Stimulated activated CD8-positive, alpha-beta memory T cell treated with anti-CD3 and anti-CD28 coated beads, Interleukin-15, amount 100 ng/mL, for 4 hours (primary cell): ENCODE results near the gene NCAPG.

ENCODE experiments used
- DNase-seq, 2 donors: peaks; one replicate each; pipeline ENCODE4 v3.0.0-alpha.2; 2020; ENCODE audit warnings: low read depth in 2 of 2

Gene NCAPG, protein sequence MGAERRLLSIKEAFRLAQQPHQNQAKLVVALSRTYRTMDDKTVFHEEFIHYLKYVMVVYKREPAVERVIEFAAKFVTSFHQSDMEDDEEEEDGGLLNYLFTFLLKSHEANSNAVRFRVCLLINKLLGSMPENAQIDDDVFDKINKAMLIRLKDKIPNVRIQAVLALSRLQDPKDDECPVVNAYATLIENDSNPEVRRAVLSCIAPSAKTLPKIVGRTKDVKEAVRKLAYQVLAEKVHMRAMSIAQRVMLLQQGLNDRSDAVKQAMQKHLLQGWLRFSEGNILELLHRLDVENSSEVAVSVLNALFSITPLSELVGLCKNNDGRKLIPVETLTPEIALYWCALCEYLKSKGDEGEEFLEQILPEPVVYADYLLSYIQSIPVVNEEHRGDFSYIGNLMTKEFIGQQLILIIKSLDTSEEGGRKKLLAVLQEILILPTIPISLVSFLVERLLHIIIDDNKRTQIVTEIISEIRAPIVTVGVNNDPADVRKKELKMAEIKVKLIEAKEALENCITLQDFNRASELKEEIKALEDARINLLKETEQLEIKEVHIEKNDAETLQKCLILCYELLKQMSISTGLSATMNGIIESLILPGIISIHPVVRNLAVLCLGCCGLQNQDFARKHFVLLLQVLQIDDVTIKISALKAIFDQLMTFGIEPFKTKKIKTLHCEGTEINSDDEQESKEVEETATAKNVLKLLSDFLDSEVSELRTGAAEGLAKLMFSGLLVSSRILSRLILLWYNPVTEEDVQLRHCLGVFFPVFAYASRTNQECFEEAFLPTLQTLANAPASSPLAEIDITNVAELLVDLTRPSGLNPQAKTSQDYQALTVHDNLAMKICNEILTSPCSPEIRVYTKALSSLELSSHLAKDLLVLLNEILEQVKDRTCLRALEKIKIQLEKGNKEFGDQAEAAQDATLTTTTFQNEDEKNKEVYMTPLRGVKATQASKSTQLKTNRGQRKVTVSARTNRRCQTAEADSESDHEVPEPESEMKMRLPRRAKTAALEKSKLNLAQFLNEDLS

GRCh38 chr4:17810260-17811077, at the start of gene NCAPG, which contains the start of gene DCAF16:
Gene NCAPG, plus strand, starts transcription at chr4:17810979. Its CDS starts 99 bp downstream, at chr4:17811078.
Gene DCAF16, minus strand, starts transcription at chr4:17810757. Its CDS starts 6,616 bp downstream, at chr4:17804141.
- DNase-seq: peak; percentile 99

DNA sequence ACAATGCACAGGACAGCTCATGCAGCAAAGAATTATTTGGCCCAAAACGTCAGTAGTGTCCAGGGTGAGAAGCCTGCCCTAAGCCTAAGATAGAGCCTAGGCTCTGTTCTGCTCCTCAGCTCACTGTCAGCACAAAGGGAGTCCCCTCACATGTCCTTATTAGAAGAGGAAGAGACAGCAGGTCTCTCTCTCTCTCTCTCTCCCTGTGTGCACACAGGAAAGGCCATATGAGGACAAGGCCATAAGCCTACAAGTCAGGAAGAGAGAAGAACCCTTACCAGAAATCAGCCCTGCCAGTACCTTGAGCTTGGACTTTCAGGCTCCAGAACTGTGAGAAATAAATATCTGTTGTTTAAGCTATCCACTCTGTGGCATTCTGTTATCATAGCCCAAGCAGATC, 49.7 kb upstream of the NCAPG start:
- no peak for DNase-seq

DNA sequence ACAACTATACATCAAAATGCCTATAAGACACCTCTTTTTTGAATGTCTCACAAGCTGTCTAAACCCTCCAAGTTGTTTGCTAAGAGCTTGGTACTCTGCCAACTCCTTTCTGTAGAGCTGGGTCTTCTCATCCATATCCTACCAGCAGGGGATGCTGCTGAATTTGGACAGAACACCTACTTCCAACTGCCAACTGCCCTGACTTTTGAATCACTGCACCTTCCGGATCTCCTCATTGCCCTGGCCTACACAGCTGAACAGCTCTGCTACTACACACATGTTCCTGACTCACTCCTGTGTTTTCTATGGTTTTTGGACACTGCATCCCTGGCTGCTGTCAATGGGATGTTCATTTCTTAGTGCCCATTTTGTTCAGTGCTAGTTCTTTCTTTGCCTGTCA, 48.1 kb upstream of the NCAPG start:
- no peak for DNase-seq

DNA sequence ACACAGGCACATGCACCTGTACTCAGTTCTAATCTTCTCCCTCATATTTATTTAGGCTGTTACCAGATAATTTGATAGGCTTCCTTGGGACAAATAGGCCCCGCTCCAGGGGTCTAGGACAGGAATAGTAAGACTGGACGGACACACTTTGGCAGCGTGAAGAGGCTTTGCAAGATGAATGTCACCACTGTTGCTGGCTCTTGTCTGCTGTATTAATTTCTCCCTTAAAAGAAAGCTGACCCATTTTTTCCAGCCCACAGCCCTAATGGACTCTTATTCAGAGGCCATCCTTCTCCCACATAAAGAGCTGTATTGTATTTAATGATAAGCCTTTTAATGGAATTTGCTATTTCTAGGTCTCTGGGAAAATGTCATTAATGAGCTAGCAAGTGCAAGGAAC, 47.4 kb upstream of the NCAPG start:
- DNase-seq: no peak

DNA sequence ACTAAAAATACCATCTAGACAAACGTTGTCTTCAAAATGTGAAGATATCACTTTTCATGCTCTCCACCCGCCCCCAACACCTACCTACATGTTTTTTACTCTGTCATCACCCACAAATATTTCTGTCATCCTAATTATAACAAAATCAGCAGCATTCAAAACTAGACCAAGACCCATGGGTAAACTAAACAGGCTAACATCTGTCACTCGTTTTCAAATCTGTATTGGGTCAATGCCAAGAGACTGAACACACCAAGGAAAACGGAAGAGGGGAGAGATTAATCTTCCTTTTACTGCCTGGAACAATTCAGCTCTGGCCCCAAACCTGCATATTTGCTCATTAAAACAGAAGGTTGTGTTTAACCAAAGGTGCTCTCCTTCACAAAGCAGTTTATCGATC, 46.8 kb upstream of the NCAPG start:
- DNase-seq: no peak

GRCh38 chr4:17765514-17766286, 45.1 kb upstream of the NCAPG start:
- no peak for DNase-seq

DNA sequence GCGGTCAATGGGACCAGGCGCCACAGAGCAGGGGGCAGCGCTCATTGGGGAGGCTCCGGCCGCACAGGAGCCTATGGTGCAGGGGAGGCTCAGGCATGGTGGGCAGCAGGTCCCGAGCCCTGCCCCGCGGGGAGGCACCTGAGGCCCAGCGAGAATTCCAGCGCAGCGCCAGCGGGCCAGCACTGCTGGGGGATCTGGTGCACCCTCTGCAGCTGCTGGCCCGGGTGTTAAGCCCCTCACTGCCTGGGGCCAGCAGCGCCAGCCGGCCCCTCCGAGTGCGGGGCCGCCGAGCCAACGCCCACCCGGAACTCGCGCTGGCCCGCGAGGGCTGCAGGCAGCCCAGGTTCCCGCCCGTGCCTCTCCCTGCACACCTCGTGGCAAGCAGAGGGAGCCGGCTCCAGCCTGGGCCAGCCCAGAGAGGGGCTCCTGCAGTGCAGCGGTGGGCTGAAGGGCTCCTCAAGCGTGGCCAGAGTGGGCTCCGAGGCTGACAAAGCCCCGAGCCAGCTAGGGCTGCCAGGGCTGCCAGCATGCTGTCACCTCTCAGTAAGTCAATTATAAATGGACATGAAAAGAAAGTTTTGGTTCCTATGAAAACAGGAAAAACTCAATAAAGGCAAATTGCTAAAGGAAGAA, 43.8 kb upstream of the NCAPG start:
- DNase-seq: no peak

DNA sequence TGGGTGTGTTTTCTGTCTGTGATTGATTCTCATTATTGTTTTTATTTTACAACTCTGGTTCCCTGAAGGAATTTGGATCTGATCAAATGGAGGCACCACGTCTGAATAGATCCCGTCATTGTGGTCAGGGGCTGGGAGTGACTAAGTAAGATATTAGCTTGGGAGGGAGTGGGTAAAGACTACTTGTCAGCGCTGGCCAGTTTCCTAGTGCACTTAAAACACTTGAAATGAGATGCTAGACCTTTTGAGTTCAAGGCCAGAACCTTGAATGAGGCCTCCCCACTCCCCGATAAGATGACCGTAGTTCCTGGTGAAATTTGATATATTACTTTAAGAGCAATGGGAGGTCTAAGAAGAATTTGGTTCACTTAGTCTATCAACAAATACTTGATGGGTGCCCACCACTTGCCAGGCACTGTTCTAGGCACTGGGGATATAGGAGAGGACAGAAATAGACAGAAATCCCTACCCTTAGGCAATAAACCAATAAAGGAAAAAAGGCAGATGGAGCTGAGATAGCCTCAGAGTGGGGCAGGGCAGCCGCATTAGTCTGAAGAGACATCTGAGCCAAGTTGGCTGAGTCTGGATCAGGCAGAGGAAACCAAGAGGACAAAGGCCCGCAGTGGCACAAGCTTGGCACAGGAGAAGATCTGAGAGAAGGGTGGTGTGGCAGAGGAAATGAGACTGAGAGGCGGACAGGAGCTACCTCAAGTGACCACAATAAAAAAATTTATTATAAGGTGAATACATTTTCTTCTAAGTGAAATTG, 41.2 kb upstream of the NCAPG start:
- DNase-seq: no peak

GRCh38 chr4:17770845-17771244, 39.9 kb upstream of the NCAPG start:
- DNase-seq: no peak

GRCh38 chr4:17771284-17771908, 39.4 kb upstream of the NCAPG start:
- no peak for DNase-seq

DNA sequence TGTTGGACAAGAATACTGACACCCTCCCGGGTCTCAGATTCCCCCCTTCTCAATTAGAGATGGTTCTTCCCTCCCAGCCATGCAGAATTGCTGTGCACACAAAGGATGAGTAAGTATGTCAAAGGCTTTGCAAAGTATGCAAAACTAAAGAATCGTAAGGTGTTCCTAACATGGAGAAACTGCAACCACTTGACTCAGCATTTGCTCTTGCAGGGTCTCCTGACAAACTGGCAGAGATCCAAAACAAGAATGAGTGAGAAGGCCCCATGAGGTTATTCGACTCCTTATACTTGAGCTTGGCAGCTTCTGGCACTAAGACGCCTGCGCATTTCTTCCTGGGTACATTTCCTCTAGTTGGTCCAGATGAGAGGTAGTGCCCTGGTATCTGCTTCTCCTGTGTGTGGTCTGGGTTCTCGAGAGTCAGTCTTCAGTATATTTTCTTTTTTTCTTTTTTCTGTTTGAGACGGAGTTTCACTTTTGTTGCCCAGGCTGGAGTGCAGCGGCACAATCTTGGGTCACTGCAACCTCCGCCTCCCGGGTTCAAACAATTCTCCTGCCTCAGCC, 37.6 kb upstream of the NCAPG start:
- no peak for DNase-seq

GRCh38 chr4:17778431-17778830, 32.3 kb upstream of the NCAPG start:
- DNase-seq: no peak

- DNase-seq: no peak
These were observed 30.1 kb upstream of the NCAPG start for GRCh38 chr4:17780501-17781299.

DNA sequence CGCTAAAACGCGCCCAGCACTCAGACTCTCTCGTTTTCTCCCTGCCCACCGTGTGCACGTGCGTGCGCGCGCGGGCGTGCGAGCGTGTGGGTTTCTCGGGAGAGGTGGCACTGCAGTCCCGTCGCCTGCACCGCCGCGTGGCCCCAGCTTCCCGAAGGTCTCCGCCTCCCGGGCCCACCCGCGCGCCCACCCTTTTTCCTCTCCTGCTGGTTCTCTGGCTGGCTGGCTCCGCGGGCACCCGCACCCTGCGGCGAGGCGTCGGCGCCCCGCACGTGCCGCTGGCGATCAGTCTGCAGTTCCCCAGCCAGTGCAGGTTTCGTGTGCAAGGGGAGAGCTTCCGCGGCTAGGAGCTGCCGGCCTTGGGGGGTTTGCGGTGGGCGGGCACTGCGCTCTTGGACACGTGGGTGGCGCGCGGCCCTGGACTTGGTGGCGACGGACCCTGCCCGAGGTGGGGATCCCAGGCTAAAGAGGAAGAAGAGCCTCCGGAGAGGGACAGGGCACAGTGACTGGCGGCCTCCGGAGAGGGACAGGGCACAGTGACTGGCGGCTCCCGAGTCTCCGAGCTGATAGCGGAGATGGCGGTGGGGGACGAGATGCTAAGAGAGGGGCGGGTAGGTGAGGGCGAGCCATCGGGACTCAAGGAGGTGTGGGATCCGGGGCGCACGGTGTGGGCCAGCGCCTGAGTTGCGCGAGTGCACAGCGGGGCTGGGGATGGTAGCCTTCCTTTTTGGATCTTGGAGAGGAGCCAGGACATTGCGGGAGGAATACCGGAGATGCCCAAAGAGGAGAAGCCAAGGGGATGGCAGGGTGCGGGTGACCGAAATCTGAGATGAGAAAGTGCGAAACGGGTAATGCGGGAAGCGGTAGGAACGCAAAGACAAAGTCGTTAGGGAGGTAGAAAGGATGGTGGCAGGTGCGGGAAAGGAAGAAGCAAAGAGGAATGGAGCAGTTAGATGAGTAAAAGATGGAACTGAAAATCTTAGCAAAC, 29.2 kb upstream of the NCAPG start, which contains the start of gene FAM184B:
Gene FAM184B, minus strand, starts transcription at position 322 of the 988 bp plus-strand sequence. CDS start 322 bp downstream, outside the sequence.
- no peak for DNase-seq

GRCh38 chr4:17785858-17786257, 24.9 kb upstream of the NCAPG start:
- no peak for DNase-seq

- DNase-seq: no peak
These were observed 24.2 kb upstream of the NCAPG start for GRCh38 chr4:17786567-17786966.

GRCh38 chr4:17787315-17787714, 23.5 kb upstream of the NCAPG start:
- no peak for DNase-seq
